PFSK-1 (cell line): ENCODE measurements around the gene IZUMO1.
A peak's percentile ranks its signal among the peaks of the same experiment; 100 is the strongest.

Experiments used
- POLR2AphosphoS5 ChIP-seq: IDR thresholded peaks from 2 replicates; pipeline ENCODE4 v1.6.1; 2012; ENCODE audit warnings: low read depth, mild to moderate bottlenecking, control low read depth, low read length, moderate library complexity
- REST ChIP-seq, 2 experiments: IDR thresholded peaks; 2 replicates each; pipeline versions ENCODE4 v1.6.1 to v1.8.0; 2011 to 2012; ENCODE audit warnings: low read depth in 2 of 2, low read length in 2 of 2, control low read depth in 1 of 2, inconsistent platforms in 1 of 2, mild to moderate bottlenecking in 1 of 2, moderate library complexity in 1 of 2; ENCODE audit not compliant: insufficient read depth in 1 of 2

- TF ChIP-seq POLR2AphosphoS5 (peak; percentile 83), REST (IDR thresholded peaks at IDR 0.05; ENCODE audit: insufficient read depth in 1 of 2, low read depth in 2 of 2, low read length in 2 of 2) (no peak)
Measured at GRCh38 chr19:48716562-48717291, 30.0 kb downstream of the IZUMO1 start.
